ENCODE measurements around the gene PANK2.
"Not testable (repeated sequence)": the region's sequence is repeated elsewhere in the genome, so short reads cannot be mapped to it uniquely, and the experiment has no call there.

Gene PANK2

GRCh38 chr20:3925113-3925695 lies 36.0 kb downstream of the PANK2 start:
- no peak for DNase-seq (ENCODE audit: extremely low read depth in 1 of 2, low read depth in 1 of 2)

- DNase-seq (ENCODE audit: extremely low read depth in 1 of 2, low read depth in 1 of 2) = no peak
These were observed 36.9 kb downstream of the PANK2 start for GRCh38 chr20:3925899-3926638.

DNA sequence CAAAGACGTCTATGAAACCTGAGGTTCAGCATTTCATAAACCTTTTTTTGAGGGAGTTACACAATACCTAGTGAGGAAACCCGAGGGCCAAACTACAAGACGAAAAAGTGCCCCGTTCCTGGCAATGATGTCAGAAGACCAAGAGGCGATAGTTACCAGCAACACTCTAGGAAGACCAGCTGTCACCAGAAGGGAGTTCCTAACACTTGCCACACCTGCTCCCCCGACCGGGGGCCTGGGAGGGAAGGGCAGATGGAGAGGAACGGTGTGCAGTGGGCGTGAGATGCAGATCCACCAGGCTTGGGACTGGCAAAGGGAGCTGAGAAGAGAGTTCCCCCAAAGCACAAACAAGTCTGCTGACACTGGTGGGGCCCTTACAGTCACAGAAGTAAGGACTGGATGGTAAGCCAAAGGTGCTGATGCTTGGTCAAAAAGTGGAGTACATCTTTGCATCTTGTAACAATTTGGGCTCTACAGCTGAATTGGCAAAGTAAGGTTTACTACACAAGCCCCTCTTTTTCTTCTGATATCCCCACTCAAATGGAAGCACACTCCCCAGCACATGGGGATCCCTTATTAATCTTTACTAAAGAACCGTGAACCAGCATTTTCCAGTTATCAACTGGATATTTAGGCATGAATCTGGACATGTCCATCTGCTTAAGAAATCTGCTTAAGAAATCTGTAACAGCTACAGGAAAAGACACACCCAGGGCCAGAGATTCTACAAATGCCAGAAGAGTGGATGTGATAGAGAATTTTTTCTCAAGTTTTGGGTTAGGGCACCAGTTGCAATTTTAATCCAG lies 38.5 kb downstream of the PANK2 start:
- no peak for DNase-seq (ENCODE audit: extremely low read depth in 1 of 2, low read depth in 1 of 2)

GRCh38 chr20:3929713-3930060 lies 40.5 kb downstream of the PANK2 start:
- DNase-seq (ENCODE audit: extremely low read depth in 1 of 2, low read depth in 1 of 2) = no peak

DNA sequence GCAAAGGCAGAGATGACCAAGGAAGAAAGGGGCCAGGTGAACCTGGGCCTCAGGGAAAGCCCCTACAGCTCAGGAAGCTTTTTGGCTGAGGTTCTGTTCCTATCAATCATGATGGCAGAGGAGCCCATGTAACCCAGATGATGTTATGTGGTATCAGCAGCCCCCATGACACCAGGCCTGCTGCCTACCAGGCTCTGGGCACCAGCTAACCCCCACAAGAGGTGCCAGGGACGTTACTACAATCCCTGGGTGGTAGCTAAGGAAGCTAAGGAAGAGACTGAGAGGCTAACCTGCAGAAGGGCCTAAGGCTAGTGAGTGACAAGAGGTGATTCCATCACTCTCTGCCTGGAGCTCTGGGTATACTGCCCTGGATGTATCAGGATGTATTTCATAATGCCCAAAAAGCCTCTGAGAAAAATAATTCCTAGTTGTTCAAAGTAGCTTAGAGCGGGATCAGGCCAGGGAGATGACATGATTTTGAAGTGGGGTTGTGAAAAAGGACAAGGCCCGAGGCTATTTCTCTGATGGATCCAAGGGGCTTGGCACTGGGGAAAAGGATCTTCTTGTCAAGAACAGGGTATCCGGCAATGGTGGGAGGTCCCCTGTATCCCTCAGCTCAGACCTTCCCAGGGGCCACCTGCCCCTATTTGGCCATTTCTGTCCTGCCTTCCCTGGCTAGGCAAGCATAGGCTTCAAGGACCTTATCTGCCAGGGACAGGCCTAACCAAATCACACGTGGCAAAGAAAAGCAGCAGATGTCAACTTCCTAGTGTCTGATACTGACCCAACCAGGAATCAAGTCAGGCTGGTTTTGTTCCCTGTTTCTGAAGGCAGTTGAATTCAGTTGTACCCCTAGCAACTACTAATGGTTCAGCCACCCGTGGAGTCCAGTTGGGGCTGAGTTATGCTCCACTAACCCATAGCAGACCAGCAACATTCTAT lies 41.3 kb downstream of the PANK2 start:
- no peak for DNase-seq (ENCODE audit: extremely low read depth in 1 of 2, low read depth in 1 of 2)

- no peak for DNase-seq (ENCODE audit: extremely low read depth in 1 of 2, low read depth in 1 of 2)
These were observed 42.5 kb downstream of the PANK2 start for GRCh38 chr20:3931664-3932063.

DNA sequence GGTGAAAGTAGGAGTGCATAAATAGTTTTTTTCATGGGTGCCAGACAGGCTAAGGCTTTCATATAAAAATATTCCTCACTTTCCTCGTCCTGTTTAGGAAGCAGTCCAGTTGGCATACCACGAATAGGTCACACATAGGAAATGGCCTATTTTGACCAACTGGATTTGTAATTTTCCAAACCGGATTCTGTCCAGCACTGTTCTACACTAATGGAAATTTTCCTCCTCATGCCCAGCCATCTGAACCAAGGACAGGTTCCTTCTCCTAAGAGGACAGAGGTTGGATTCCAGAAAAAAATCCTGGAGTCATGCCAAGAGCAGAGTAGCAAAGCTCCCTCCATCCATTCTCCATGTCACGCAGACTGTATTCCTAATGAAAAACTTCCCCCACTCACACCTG lies 43.1 kb downstream of the PANK2 start:
- DNase-seq (ENCODE audit: extremely low read depth in 1 of 2, low read depth in 1 of 2) = no peak

DNA sequence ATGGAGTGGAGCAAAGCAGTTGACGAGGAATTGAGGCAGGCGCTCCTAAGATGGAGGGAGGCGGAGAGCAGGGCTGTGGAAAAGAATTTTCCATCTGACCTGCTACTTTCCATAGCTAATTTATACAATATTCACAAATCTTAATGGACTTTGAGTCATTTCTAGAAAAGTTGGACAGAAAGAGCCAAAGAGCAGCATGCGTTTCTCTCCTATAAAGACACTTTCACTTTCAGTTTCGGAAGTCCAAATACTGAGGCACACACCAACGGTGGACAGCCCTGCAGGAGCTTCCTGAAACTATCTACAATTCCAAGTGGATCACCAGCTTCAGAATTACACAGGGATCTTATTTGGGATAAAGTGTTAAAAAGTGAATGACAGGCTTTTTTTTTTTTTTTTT lies 43.5 kb downstream of the PANK2 start:
- no peak for DNase-seq (ENCODE audit: extremely low read depth in 1 of 2, low read depth in 1 of 2)

GRCh38 chr20:3933218-3933617 lies 44.0 kb downstream of the PANK2 start:
- no peak for DNase-seq (ENCODE audit: extremely low read depth in 1 of 2, low read depth in 1 of 2)

GRCh38 chr20:3934624-3935023 lies 45.4 kb downstream of the PANK2 start:
- no peak for DNase-seq (ENCODE audit: extremely low read depth in 1 of 2, low read depth in 1 of 2)

- no peak for DNase-seq (ENCODE audit: extremely low read depth in 1 of 2, low read depth in 1 of 2)
These were observed 46.2 kb downstream of the PANK2 start for GRCh38 chr20:3935295-3935955.

GRCh38 chr20:3935956-3936340 lies 46.8 kb downstream of the PANK2 start:
- DNase-seq (ENCODE audit: extremely low read depth in 1 of 2, low read depth in 1 of 2) = no peak

- no peak for DNase-seq (ENCODE audit: extremely low read depth in 1 of 2, low read depth in 1 of 2)
These were observed 48.4 kb downstream of the PANK2 start for GRCh38 chr20:3937618-3938017.

- DNase-seq (ENCODE audit: extremely low read depth in 1 of 2, low read depth in 1 of 2) = no peak
These were observed 51.7 kb downstream of the PANK2 start for GRCh38 chr20:3940905-3941304.

DNA sequence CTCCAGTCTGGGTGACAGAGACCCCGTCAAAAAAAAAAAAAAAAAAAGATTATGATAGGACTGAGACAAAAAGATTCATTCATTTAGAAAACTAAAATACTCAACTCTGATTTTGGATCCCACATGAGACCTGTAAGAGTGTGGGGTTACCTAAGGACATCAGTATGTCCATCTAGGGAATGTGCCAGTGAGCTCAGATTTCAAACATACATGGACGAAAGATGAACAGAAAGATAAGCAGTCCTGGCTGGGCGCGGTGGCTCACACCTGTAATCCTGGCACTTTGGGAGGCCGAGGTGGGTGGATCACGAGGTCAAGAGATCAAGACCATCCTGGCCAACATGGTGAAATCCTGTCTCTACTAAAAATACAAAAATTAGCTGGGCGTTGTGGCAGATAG lies 57.5 kb downstream of the PANK2 start:
- DNase-seq (ENCODE audit: extremely low read depth in 1 of 2, low read depth in 1 of 2) = not testable (repeated sequence)

DNA sequence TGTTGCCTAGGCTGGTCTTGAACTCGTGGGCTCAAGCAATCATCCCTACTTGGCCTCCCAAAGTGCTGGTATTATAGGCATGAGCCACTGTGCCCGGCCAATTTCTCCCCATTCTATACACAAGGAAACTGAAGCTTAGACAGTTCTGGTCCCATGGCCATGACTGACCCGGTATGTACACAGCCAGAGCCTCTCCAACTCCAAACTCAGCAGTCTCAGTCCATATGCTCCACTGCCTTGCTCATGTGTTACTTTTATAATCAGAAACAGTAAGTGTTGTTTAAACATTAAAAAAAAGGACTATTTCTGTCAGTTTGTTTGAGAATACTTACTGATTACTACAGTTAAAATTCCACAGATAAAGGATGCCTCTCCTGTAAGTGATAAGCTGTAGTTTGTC lies 75.5 kb downstream of the PANK2 start:
- DNase-seq (ENCODE audit: extremely low read depth in 1 of 2, low read depth in 1 of 2) = no peak

GRCh38 chr20:3966571-3966970 lies 77.4 kb downstream of the PANK2 start:
- no peak for DNase-seq (ENCODE audit: extremely low read depth in 1 of 2, low read depth in 1 of 2)

DNA sequence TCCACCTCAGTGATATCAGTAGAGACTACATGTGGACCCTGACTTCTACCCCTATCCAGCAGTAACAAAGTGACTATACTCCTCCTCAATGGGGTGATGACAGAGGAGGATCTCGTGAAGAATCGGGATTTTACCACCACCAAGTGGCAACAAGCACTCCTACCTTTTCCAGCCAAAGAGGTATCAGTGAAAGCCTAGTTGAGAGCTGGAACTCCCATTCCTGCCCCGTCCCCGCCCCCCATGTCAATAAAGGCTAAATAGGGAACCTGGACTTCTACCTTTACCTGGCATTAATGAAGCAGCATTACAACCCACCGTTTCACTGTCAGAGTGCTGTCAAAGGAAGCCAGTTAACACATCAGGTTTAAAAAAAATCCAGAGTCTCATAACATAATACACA lies 80.8 kb downstream of the PANK2 start:
- DNase-seq (ENCODE audit: extremely low read depth in 1 of 2, low read depth in 1 of 2) = no peak

GRCh38 chr20:3971145-3971544 lies 82.0 kb downstream of the PANK2 start:
- no peak for DNase-seq (ENCODE audit: extremely low read depth in 1 of 2, low read depth in 1 of 2)

DNA sequence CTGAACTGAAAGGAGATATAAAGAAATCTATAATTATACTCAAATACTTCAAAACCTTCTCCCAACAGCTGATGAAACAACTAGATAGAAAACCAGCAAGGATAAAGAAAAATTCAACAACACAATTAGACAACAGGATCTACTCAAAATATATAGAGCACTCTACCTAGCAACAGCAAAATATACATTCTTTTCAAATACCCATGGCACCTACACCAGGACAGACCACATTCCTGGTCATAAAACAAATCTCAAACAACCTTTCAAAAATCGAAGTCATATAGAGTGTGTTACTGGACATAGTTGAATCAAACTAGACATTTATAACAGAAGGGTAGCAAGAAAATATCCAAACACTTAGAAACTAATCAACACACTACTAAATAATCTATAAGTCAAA lies 83.0 kb downstream of the PANK2 start:
- DNase-seq (ENCODE audit: extremely low read depth in 1 of 2, low read depth in 1 of 2) = no peak

DNA sequence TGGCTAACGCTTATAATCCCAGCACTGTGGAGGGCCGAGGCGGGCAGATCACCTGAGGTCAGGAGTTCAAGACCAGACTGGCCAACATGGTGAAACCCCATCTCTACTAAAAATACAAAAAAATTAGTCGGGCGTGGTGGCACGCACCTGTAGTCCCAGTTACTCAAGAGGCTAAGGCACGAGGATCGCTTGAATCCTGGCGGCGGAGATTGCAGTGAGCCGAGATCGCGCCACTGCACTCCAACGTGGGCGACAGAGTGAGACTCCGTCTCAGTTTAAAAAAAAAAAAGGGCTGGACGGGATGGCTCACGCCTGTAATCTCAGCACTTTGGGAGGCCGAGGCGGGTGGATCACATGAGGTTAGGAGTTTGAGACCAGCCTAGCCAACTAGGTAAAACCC lies 83.4 kb downstream of the PANK2 start:
- DNase-seq (ENCODE audit: extremely low read depth in 1 of 2, low read depth in 1 of 2) = not testable (repeated sequence)
